ENCODE measurements around the gene FOCAD.

The FOCAD gene

DNA sequence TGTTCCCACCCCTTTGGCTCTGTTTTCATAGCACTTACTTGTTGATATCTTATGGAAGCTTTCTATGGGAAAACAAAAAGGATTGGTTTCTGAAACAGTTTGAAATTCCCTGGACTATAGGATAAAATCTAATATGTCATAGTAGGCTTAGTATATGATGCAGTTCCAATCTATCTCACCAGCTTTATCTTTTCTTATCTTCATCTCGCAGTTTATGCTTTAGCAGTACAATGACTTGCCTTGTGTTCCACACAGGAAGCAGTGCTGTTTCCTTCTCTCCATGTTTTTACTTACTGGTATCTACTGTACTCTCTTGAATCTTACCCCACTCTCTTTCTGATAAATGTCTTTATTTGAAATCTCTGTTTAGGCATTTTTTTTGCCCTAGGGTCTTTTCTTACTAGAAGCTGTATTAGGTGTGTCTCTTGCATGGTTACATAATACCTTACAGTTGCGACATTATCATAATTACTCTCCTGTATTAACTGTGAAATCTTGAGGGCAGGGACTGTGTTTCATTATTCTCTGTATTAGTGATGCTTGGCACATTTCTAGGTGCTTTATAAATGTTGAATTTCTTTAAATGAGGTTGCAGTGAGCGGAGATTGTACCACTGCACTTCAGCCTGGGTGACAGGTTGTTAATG lies 76.3 kb downstream of the FOCAD start:
- Histone ChIP-seq H3K9me3 (ENCODE audit: control insufficient read depth, insufficient read depth, low read depth, low read length) (no peaks in the 10 kb centered on the region), H3K4me3 (ENCODE audit: low read depth, low read length) (no peak overlapping the region), H3K27me3 (ENCODE audit: control insufficient read depth, insufficient read depth, low read length) (no peaks in the 10 kb centered on the region), H3K27ac (ENCODE audit: low read depth, low read length) (no peak overlapping the region), H3K9ac (ENCODE audit: low read length) (no peak overlapping the region), H3K4me1 (ENCODE audit: control insufficient read depth, insufficient read depth, low read length) (no peaks in the 10 kb centered on the region), H3K36me3 (ENCODE audit: control insufficient read depth, insufficient read depth, low read length) (peaks cover 17% of the 10 kb centered on the region)

DNA sequence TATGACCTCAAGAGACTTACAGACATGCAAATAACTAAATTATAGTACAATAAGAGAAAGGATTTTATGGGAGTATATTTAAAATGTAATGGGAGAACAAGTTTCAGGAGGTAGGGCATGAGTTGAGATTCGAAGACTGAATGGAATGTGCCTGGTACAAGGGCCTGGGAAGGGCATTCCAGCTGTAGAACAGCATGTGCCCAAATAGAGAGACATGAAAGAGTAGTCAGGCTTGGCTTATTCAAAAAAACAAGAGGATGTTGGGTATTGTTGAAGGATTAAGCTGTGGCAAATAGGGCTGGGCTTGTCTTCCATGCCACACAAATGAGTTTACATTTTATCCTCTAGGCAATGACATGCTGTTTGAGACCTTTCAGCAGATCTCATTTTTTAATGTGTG lies 86.9 kb downstream of the FOCAD start:
- H3K9me3 ChIP-seq (ENCODE audit: control insufficient read depth, insufficient read depth, low read depth, low read length): no peaks in the 10 kb centered on the region
- no peaks in the 10 kb centered on the region for H3K4me1 ChIP-seq (ENCODE audit: control insufficient read depth, insufficient read depth, low read length)
- H3K4me3 ChIP-seq (ENCODE audit: low read depth, low read length): no peak overlapping the region
- H3K36me3 ChIP-seq (ENCODE audit: control insufficient read depth, insufficient read depth, low read length): peaks cover 22% of the 10 kb centered on the region
- no peak overlapping the region for H3K9ac ChIP-seq (ENCODE audit: low read length)
- H3K27me3 ChIP-seq (ENCODE audit: control insufficient read depth, insufficient read depth, low read length): no peaks in the 10 kb centered on the region
- no peak overlapping the region for H3K27ac ChIP-seq (ENCODE audit: low read depth, low read length)

DNA sequence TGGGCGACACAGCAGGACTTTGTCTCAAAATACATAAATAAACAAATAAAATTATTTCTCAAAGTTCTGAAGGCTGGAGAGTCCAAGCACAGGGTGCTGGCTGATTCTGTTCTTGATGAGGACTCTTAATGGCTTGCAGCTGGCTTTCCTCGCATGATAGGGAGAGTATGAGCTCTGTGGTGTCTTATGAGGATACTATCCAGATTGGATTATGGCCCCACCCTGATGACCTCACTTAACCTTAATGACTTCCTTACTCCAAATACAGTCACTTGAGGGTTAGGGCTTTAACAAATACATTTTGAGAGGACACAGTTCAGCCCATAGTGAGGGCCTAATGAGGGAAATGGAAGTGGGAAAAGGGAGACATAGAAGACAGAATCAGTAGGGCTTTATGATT lies 87.7 kb downstream of the FOCAD start:
- Histone ChIP-seq H3K27me3 (ENCODE audit: control insufficient read depth, insufficient read depth, low read length) (no peaks in the 10 kb centered on the region), H3K9me3 (ENCODE audit: control insufficient read depth, insufficient read depth, low read depth, low read length) (no peaks in the 10 kb centered on the region), H3K4me1 (ENCODE audit: control insufficient read depth, insufficient read depth, low read length) (no peaks in the 10 kb centered on the region), H3K27ac (ENCODE audit: low read depth, low read length) (no peak overlapping the region), H3K36me3 (ENCODE audit: control insufficient read depth, insufficient read depth, low read length) (peaks cover 18% of the 10 kb centered on the region), H3K9ac (ENCODE audit: low read length) (no peak overlapping the region), H3K4me3 (ENCODE audit: low read depth, low read length) (no peak overlapping the region)

DNA sequence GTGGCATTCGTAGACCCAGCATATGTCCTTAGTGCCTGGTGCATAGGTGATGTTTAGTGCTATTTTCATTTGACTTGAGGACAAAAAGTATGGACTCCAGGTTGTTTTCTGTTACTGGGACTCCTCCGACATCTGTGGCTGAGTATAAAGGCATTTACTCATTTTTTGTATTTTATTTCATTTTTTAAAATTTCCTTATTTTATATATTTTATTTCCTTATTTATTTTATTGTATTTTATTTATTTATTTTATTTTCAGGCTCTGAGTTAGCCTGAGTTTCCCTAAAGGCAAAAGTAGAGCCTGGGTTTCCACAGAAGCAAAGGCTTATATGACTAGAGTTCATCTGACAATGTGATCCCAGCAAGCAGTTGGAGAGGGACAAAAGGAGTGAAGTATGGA lies 91.6 kb downstream of the FOCAD start:
- Histone ChIP-seq H3K4me1 (ENCODE audit: control insufficient read depth, insufficient read depth, low read length) (no peaks in the 10 kb centered on the region), H3K27me3 (ENCODE audit: control insufficient read depth, insufficient read depth, low read length) (no peaks in the 10 kb centered on the region), H3K4me3 (ENCODE audit: low read depth, low read length) (no peak overlapping the region), H3K9ac (ENCODE audit: low read length) (no peak overlapping the region), H3K36me3 (ENCODE audit: control insufficient read depth, insufficient read depth, low read length) (peaks cover 6% of the 10 kb centered on the region), H3K9me3 (ENCODE audit: control insufficient read depth, insufficient read depth, low read depth, low read length) (no peaks in the 10 kb centered on the region), H3K27ac (ENCODE audit: low read depth, low read length) (no peak overlapping the region)

DNA sequence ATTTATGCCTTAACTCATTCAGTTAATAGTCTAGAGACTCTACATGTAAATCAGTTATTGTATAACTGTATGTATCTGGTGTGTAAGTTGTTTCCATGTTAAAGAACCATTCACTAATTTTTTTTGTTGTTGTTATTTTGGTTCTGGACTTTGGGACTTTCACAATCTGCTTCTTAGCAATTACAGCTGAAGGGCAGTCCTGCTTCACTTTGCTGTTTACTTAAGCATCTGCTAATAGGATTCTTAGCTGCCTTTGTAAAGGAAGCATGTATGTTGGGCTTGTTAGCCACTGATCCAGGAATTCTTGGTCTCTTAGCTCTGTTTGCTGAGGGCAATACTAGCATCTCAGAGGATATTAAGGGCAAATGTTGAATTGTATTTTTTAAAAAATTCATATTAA lies 97.0 kb downstream of the FOCAD start:
- H3K27ac ChIP-seq (ENCODE audit: low read depth, low read length): no peak overlapping the region
- H3K27me3 ChIP-seq (ENCODE audit: control insufficient read depth, insufficient read depth, low read length): no peaks in the 10 kb centered on the region
- H3K4me1 ChIP-seq (ENCODE audit: control insufficient read depth, insufficient read depth, low read length): peaks cover 34% of the 10 kb centered on the region
- no peak overlapping the region for H3K9ac ChIP-seq (ENCODE audit: low read length)
- H3K4me3 ChIP-seq (ENCODE audit: low read depth, low read length): no peak overlapping the region
- no peaks in the 10 kb centered on the region for H3K36me3 ChIP-seq (ENCODE audit: control insufficient read depth, insufficient read depth, low read length)
- no peaks in the 10 kb centered on the region for H3K9me3 ChIP-seq (ENCODE audit: control insufficient read depth, insufficient read depth, low read depth, low read length)

DNA sequence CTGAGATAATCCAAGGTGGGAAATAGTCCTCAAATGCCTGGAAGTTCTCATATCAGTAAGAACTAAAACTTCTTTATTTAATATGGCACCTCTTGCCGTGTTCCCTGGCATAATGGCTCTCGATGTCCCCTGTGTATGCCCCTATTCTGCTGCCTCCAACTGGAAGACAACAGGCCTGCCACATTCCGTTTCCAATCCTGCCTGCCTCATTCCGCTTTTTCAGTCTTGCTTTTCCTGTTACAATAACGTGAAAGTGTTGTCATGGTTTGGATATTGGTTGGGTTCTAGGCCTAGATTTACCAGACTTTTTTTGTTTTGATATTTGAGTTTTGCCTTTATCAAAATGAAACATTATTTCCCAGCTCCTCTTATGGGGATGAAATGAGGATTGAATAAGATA lies 98.2 kb downstream of the FOCAD start:
- Histone ChIP-seq H3K4me1 (ENCODE audit: control insufficient read depth, insufficient read depth, low read length) (peaks cover 35% of the 10 kb centered on the region), H3K9ac (ENCODE audit: low read length) (no peak overlapping the region), H3K9me3 (ENCODE audit: control insufficient read depth, insufficient read depth, low read depth, low read length) (no peaks in the 10 kb centered on the region), H3K27me3 (ENCODE audit: control insufficient read depth, insufficient read depth, low read length) (no peaks in the 10 kb centered on the region), H3K36me3 (ENCODE audit: control insufficient read depth, insufficient read depth, low read length) (no peaks in the 10 kb centered on the region), H3K4me3 (ENCODE audit: low read depth, low read length) (no peak overlapping the region), H3K27ac (ENCODE audit: low read depth, low read length) (no peak overlapping the region)

DNA sequence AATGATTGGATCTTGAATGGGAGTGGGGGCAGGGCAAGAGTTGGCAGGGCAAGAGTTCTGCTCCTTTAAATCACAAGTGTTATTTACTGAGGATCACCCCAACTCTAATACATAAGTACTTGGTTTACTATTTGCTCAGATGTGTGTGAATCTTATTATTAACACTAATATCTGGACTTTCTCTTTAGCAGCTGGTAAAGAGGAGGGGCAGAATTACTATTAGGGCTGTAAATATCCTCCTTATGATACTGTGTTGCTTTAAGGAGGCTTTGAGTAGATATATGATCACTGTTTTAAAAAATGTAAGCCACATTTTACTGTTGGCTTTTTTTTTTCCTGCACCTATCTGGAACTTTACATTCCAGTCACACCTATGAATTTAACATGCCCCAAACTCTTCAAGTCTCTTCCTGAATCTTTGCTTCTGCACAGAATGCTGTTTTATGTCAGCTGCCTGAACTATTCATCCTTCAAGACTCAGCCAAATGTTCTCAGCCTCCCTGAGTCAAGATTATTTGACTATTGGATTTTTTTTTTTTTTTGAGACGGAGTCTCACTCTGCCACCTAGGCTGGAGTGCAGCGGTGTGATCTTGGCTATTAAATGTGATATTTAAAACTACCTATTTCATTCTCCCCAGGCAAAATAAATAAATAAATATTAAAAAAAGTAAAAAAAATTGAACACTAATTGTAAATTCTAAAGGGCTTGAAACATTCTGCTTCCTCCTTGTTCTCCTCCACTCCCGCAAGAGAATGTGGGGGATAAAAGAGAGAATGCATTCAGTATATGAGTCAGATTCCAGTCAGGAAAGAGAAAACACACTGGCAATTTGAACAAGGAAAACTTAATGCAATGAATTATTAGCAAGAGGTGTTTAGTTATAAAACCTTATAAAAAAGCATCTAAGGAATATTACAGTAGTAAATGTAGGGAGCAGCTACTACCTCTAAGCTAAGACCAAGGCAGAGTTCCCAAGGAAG lies 99.3 kb downstream of the FOCAD start:
- Histone ChIP-seq H3K27me3 (ENCODE audit: control insufficient read depth, insufficient read depth, low read length) (no peaks in the 10 kb centered on the region), H3K36me3 (ENCODE audit: control insufficient read depth, insufficient read depth, low read length) (no peaks in the 10 kb centered on the region), H3K9ac (ENCODE audit: low read length) (no peak overlapping the region)

DNA sequence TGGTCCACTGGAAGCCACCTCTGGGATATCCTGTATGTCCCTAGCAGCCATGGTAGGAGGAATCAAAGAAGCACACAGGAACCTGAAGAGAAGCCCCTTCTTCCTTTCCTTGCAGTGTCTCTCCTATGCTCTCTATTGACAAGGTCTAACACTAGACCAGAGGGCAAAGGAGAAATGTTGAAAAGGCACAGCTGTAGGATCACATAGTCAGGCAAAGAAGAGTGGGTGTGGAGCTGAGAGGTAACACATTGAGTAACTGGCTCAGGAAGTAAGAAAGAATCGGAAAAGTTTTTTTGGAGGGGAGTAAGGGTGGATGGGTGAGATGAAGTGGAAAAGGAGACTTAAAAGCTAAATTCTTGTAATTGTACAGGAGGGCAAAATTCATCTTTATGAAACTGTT lies 100.1 kb downstream of the FOCAD start:
- no peaks in the 10 kb centered on the region for H3K36me3 ChIP-seq (ENCODE audit: control insufficient read depth, insufficient read depth, low read length)

More for the DNA sequence above, 99.3 kb downstream of the FOCAD start:
- Histone ChIP-seq H3K4me3 (ENCODE audit: low read depth, low read length) (no peak overlapping the region), H3K9me3 (ENCODE audit: control insufficient read depth, insufficient read depth, low read depth, low read length) (no peaks in the 10 kb centered on the region), H3K27ac (ENCODE audit: low read depth, low read length) (no peak overlapping the region), H3K4me1 (ENCODE audit: control insufficient read depth, insufficient read depth, low read length) (peaks cover 35% of the 10 kb centered on the region)

DNA sequence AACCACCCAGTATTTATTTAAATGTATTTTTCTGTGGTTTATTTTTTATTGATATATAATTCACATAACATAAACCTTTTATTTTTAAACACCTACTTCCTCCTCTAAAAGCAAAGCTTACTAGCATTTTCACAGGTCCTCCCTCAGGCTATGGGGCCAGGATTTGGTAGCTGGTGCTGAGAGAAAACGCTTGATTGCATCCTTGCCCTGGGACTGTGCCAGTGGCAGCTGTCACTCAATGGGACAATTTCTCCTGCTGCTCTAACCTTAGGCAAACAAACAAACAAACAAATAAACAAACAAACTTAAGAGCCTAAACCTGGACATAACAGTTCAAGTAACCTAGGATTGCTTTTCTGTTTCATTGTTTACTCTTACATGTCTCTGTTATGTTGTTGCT lies 102.7 kb downstream of the FOCAD start:
- H3K4me1 ChIP-seq (ENCODE audit: control insufficient read depth, insufficient read depth, low read length): peaks cover 35% of the 10 kb centered on the region
- H3K36me3 ChIP-seq (ENCODE audit: control insufficient read depth, insufficient read depth, low read length): peaks cover 12% of the 10 kb centered on the region; the same call in 1 of the 2 replicates
- no peaks in the 10 kb centered on the region for H3K27me3 ChIP-seq (ENCODE audit: control insufficient read depth, insufficient read depth, low read length)
- H3K9ac ChIP-seq (ENCODE audit: low read length): no peak overlapping the region
- no peak overlapping the region for H3K27ac ChIP-seq (ENCODE audit: low read depth, low read length)
- H3K4me3 ChIP-seq (ENCODE audit: low read depth, low read length): no peak overlapping the region
- no peaks in the 10 kb centered on the region for H3K9me3 ChIP-seq (ENCODE audit: control insufficient read depth, insufficient read depth, low read depth, low read length)

More for the DNA sequence above, 100.1 kb downstream of the FOCAD start:
- H3K4me3 ChIP-seq (ENCODE audit: low read depth, low read length): no peak overlapping the region
- no peaks in the 10 kb centered on the region for H3K27me3 ChIP-seq (ENCODE audit: control insufficient read depth, insufficient read depth, low read length)
- H3K9me3 ChIP-seq (ENCODE audit: control insufficient read depth, insufficient read depth, low read depth, low read length): no peaks in the 10 kb centered on the region
- no peak overlapping the region for H3K9ac ChIP-seq (ENCODE audit: low read length)
- H3K27ac ChIP-seq (ENCODE audit: low read depth, low read length): no peak overlapping the region
- H3K4me1 ChIP-seq (ENCODE audit: control insufficient read depth, insufficient read depth, low read length): peaks cover 35% of the 10 kb centered on the region

DNA sequence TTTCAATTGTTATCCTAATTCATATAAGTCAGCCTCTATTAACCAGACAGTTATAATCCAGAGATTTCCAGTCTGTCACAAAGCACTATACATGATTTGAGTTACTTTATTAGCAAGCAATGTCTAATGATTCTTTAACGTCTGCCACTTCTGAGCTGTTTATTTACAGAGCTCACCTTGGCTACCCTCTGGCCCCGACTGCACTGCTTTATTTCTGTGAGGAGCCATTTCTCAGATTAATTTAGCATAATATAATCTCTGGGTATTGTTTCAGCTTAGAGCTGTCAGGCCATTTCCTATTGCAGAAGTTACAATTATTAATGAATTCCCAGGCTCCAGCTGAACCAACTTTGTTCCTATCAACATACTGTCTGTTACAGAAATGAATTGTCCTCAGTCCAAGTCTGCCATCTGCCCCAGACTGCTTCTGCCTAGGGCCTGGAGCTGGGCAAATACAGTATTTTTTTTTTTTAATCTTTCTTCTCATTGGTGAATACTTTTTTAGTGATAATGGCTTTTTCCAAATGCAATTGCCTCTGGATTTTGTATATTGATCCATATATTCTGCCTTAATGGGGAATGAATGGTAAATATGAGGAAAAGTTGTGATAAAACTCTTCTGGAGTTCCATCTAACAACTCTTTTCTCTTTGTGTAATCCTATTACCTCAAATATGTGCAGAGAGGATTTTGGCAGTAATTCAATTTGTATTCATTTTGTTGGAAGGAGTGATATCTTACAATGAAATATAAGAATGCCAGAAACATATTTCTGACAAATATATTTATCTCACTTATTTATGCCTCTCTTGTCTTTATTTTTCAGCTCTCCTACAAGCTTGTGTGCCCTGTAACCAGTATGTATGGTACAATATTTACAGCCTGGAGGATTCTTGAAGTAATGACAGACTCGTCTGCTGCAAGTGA lies 104.7 kb downstream of the FOCAD start:
- no peak overlapping the region for H3K27ac ChIP-seq (ENCODE audit: low read depth, low read length)
- no peak overlapping the region for H3K4me3 ChIP-seq (ENCODE audit: low read depth, low read length)
- H3K27me3 ChIP-seq (ENCODE audit: control insufficient read depth, insufficient read depth, low read length): no peaks in the 10 kb centered on the region
- no peak overlapping the region for H3K9ac ChIP-seq (ENCODE audit: low read length)
- no peaks in the 10 kb centered on the region for H3K9me3 ChIP-seq (ENCODE audit: control insufficient read depth, insufficient read depth, low read depth, low read length)
- H3K4me1 ChIP-seq (ENCODE audit: control insufficient read depth, insufficient read depth, low read length): peaks cover 24% of the 10 kb centered on the region
- peaks cover 12% of the 10 kb centered on the region; the same call in 1 of the 2 replicates for H3K36me3 ChIP-seq (ENCODE audit: control insufficient read depth, insufficient read depth, low read length)
